GM18502 (cell line): ENCODE results near the gene PLEKHA8.
A peak's percentile ranks its signal among the peaks of the same experiment; 100 is the strongest.

Source experiments
- ATAC-seq: cut with Tn5 transposase; IDR thresholded peaks from one replicate; pipeline ENCODE4 v1.9.1; 2021; ENCODE audit warnings: mild to moderate bottlenecking; ENCODE audit not compliant: unreplicated experiment, poor library complexity

PLEKHA8 gene

GRCh38 chr7:30139836-30140384 lies 111.7 kb downstream of the PLEKHA8 start:
- no peak for ATAC-seq

GRCh38 chr7:30140456-30140855 lies 112.2 kb downstream of the PLEKHA8 start:
- no peak for ATAC-seq

- ATAC-seq: no peak
Measured at GRCh38 chr7:30142710-30143109, 114.5 kb downstream of the PLEKHA8 start.

GRCh38 chr7:30143748-30144251 lies 115.6 kb downstream of the PLEKHA8 start:
- no peak for ATAC-seq

- ATAC-seq: no peak
Measured at GRCh38 chr7:30144657-30145306, 116.6 kb downstream of the PLEKHA8 start.

- ATAC-seq: no peak
Measured at GRCh38 chr7:30145426-30145970, 117.3 kb downstream of the PLEKHA8 start.

GRCh38 chr7:30146127-30146612 lies 118.0 kb downstream of the PLEKHA8 start:
- no peak for ATAC-seq

GRCh38 chr7:30147223-30147622 lies 119.0 kb downstream of the PLEKHA8 start:
- ATAC-seq: no peak

- ATAC-seq: no peak
Measured at GRCh38 chr7:30147785-30148184, 119.6 kb downstream of the PLEKHA8 start.

GRCh38 chr7:30148426-30148825 lies 120.2 kb downstream of the PLEKHA8 start:
- ATAC-seq: no peak

GRCh38 chr7:30148951-30149459 lies 120.8 kb downstream of the PLEKHA8 start:
- ATAC-seq: peak; percentile 42

- no peak for ATAC-seq
Measured at GRCh38 chr7:30149640-30150272, 121.5 kb downstream of the PLEKHA8 start.

GRCh38 chr7:30150711-30151110 lies 122.5 kb downstream of the PLEKHA8 start:
- no peak for ATAC-seq

- no peak for ATAC-seq
Measured at GRCh38 chr7:30154111-30154587, 125.9 kb downstream of the PLEKHA8 start.

GRCh38 chr7:30155481-30155880 lies 127.3 kb downstream of the PLEKHA8 start:
- no peak for ATAC-seq

- no peak for ATAC-seq
Measured at GRCh38 chr7:30157204-30157603, 129.0 kb downstream of the PLEKHA8 start.

- no peak for ATAC-seq
Measured at GRCh38 chr7:30159163-30159562, 131.0 kb downstream of the PLEKHA8 start.

GRCh38 chr7:30159698-30160143 lies 131.5 kb downstream of the PLEKHA8 start:
- no peak for ATAC-seq

- ATAC-seq: no peak
Measured at GRCh38 chr7:30160329-30160728, 132.1 kb downstream of the PLEKHA8 start.

- ATAC-seq: no peak
Measured at GRCh38 chr7:30162133-30162532, 133.9 kb downstream of the PLEKHA8 start.

- peak; percentile 28 for ATAC-seq
Measured at GRCh38 chr7:30162622-30163124, 134.5 kb downstream of the PLEKHA8 start.
